K562 (cell line): ENCODE results near the gene ZWINT. TPM values are rescaled to one million over a fixed set of nuclear protein-coding genes. Genes with fewer than 3 reads are reported as not detected.

Source experiments
- CBX5 ChIP-seq: IDR thresholded peaks from 2 replicates; pipeline ENCODE4 v1.6.1; 2014; ENCODE audit warnings: low read depth, borderline replicate concordance
- CCNT2 ChIP-seq: IDR thresholded peaks from 2 replicates; pipeline ENCODE4 v1.6.1; 2011; ENCODE audit warnings: borderline replicate concordance, low read depth, mild to moderate bottlenecking, moderate library complexity, mixed read lengths, low read length; ENCODE audit not compliant: insufficient read length; ENCODE audit errors: extremely low read depth
- CHD2 ChIP-seq: IDR thresholded peaks from 2 replicates; pipeline ENCODE4 v1.6.1; 2011; ENCODE audit warnings: low read depth, low read length
- HDGF ChIP-seq: fragments of 450-650 bp; IDR thresholded peaks from 2 replicates; pipeline ENCODE4 v1.6.1; 2016
- ID3 ChIP-seq, 2 experiments: fragments of 250-450 bp in 1 of 2; fragments of 450-650 bp in 1 of 2; sonication (Bioruptor Pico) in 1 of 2; IDR thresholded peaks; 2 replicates each; pipeline versions ENCODE4 v1.6.1 to v1.8.0; 2016 to 2021; ENCODE audit warnings: mild to moderate bottlenecking in 2 of 2, moderate library complexity in 2 of 2, missing compliant biosample characterization in 1 of 2, missing genetic modification characterization in 1 of 2
- PURB ChIP-seq: sonication (generic); formaldehyde crosslinking; IDR thresholded peaks from 2 replicates; pipeline ENCODE4 v1.9.0; 2021; ENCODE audit warnings: low read depth, mild to moderate bottlenecking, missing genetic modification reagents
- RFX1 ChIP-seq: fragments of 450-650 bp; IDR thresholded peaks from 2 replicates; pipeline ENCODE4 v1.6.1; 2016; ENCODE audit warnings: mild to moderate bottlenecking, moderate library complexity
- SAFB2 ChIP-seq: fragments of 200-400 bp; formaldehyde crosslinking; IDR thresholded peaks from 2 replicates; pipeline ENCODE4 v1.6.1; 2018; ENCODE audit warnings: borderline replicate concordance, low read length, low read depth, moderate library complexity; ENCODE audit not compliant: severe bottlenecking
- SRSF7 ChIP-seq: fragments of 200-400 bp; formaldehyde crosslinking; optimal IDR thresholded peaks from 2 replicates; pipeline ENCODE3; 2017; ENCODE audit warnings: mild to moderate bottlenecking, low read depth, low read length
- THRA ChIP-seq: fragments of 450-650 bp; IDR thresholded peaks from 2 replicates; pipeline ENCODE4 v1.6.1; 2017; ENCODE audit warnings: mild to moderate bottlenecking, moderate library complexity
- TSHZ1 ChIP-seq: fragments of 250-450 bp; sonication (Bioruptor Pico); IDR thresholded peaks from 2 replicates; pipeline ENCODE4 v1.4.0; 2020; ENCODE audit warnings: mild to moderate bottlenecking, moderate library complexity
- ZBTB17 ChIP-seq: fragments of 450-650 bp; formaldehyde crosslinking; IDR thresholded peaks from 2 replicates; pipeline ENCODE4 v1.4.0; 2020; ENCODE audit warnings: mild to moderate bottlenecking
- ZC3H11A ChIP-seq: IDR thresholded peaks from 2 replicates; pipeline ENCODE4 v1.6.1; 2012; ENCODE audit warnings: low read depth, low read length, improper control_type of control experiment
- ZNF197 ChIP-seq: fragments of 200-800 bp; sonication (Bioruptor generic); IDR thresholded peaks from 2 replicates; pipeline ENCODE4 v1.6.1; 2016; ENCODE audit warnings: low read depth, missing genetic modification characterization, missing compliant biosample characterization
- ZNF384 ChIP-seq: IDR thresholded peaks from 2 replicates; pipeline ENCODE4 v1.6.1; 2012; ENCODE audit warnings: low read depth, low read length, improper control_type of control experiment
- ZNF766 ChIP-seq: fragments of 200-800 bp; sonication (Bioruptor generic); conservative IDR thresholded peaks from 2 replicates; pipeline ENCODE4 v1.6.1; 2016; ENCODE audit warnings: missing genetic modification characterization, missing compliant biosample characterization
- ZNF830 ChIP-seq: fragments of 250-450 bp; sonication (Bioruptor Pico); IDR thresholded peaks from 2 replicates; pipeline ENCODE4 v1.5.0; 2021; ENCODE audit warnings: mild to moderate bottlenecking
- polyA plus RNA-seq, 8 experiments: library from polyadenylated mRNA; depleted of rRNA in 4 of 8; stranded (reverse) in 5 of 8; unstranded in 3 of 8; fragments of >200 nt; fragmentation: Nextera tagmentation in 2 of 8; fragmentation: Illumina TruSeq in 1 of 8; extraction: Ambion mirVana in 2 of 8; extraction: Trizol in 1 of 8; gene quantifications; 2 replicates each; pipeline versions ENCODE4 v1.2.1 to v1.2.3, GENCODE V29; 2011 to 2014; ENCODE audit warnings: inconsistent platforms in 1 of 8, missing spikeins in 1 of 8
- total RNA-seq, 7 experiments: library from RNA; depleted of rRNA in 6 of 7; stranded (reverse); fragments of >200 nt in 6 of 7; fragmentation: Illumina TruSeq in 2 of 7; extraction: Trizol in 2 of 7; gene quantifications; 2 replicates each; pipeline versions ENCODE4 v1.2.1 to v1.2.3, GENCODE V29; 2011 to 2021; ENCODE audit warnings: low replicate concordance in 1 of 7
- TF ChIP-seq, protein P1 (sequence below): fragments of 250-450 bp; sonication (Bioruptor Pico); IDR thresholded peaks from 2 replicates; pipeline ENCODE4 v1.4.0; 2020; ENCODE audit warnings: mild to moderate bottlenecking, moderate library complexity
- TF ChIP-seq, protein P2 (sequence below), 2 experiments: fragments of 450-650 bp in 1 of 2; sonication (generic) in 1 of 2; formaldehyde crosslinking in 1 of 2; IDR thresholded peaks in 1 of 2; conservative IDR thresholded peaks in 1 of 2; 2 replicates each; pipeline versions ENCODE4 v1.6.1 to v1.8.1; 2016 to 2023; ENCODE audit warnings: mild to moderate bottlenecking in 2 of 2, moderate library complexity in 2 of 2, inconsistent platforms in 1 of 2, missing genetic modification reagents in 1 of 2

ZWINT gene
- total and polyA plus RNA-seq, 9 of the 15 experiments (the other 6 are each of a cell fraction or from before 2014, with no cell fraction given), result 122 to 245 (median 160) TPM

- TF ChIP-seq TSHZ1 (no peak), CBX5 (no peak), ZNF766 (CRISPR knock-in tag) (no peak; the same call in 1 of the 2 replicates), CHD2 (peak; percentile 63; the same call in 1 of the 2 replicates), ZBTB17 (CRISPR knock-in tag) (no peak), ZNF197 (CRISPR knock-in tag) (no peak), SRSF7 (no peak), HDGF (no peak), ID3 (CRISPR knock-in tag; IDR thresholded peaks at IDR 0.05) (no peak), ID3 (tag; IDR thresholded peaks at IDR 0.05) (no peak), CCNT2 (no peak), SAFB2 (no peak), ZNF384 (no peak), THRA (no peak), ZC3H11A (no peak), ZNF830 (CRISPR knock-in tag) (no peak), RFX1 (no peak), PURB (CRISPR knock-in tag) (no peak)
- TF ChIP-seq, protein P1, sequence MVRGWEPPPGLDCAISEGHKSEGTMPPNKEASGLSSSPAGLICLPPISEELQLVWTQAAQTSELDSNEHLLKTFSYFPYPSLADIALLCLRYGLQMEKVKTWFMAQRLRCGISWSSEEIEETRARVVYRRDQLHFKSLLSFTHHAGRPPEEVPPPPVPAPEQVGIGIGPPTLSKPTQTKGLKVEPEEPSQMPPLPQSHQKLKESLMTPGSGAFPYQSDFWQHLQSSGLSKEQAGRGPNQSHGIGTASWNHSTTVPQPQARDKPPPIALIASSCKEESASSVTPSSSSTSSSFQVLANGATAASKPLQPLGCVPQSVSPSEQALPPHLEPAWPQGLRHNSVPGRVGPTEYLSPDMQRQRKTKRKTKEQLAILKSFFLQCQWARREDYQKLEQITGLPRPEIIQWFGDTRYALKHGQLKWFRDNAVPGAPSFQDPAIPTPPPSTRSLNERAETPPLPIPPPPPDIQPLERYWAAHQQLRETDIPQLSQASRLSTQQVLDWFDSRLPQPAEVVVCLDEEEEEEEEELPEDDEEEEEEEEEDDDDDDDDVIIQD (CRISPR knock-in tag), result no peak
- TF ChIP-seq, protein P2, sequence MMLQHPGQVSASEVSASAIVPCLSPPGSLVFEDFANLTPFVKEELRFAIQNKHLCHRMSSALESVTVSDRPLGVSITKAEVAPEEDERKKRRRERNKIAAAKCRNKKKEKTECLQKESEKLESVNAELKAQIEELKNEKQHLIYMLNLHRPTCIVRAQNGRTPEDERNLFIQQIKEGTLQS (IDR thresholded peaks at IDR 0.05), result no peak
- TF ChIP-seq, protein P2 (CRISPR knock-in tag; conservative IDR thresholded peaks at IDR 0.05), result no peak
These were observed at the start of gene ZWINT (continued) for GRCh38 chr10:56360967-56361612.
